ENCODE measurements around the gene STAM2.

Gene STAM2

GRCh38 chr2:152175368-152176112 is at the start of gene STAM2:
Gene STAM2 (minus strand): TSS chr2:152175763. CDS start chr2:152175642, 121 bp downstream.
- H4K20me1 ChIP-seq, result peaks cover 0 to 24% (median 14%) of the 10 kb centered on the region in 11 experiments; a peak in 13 of 22 replicates

DNA sequence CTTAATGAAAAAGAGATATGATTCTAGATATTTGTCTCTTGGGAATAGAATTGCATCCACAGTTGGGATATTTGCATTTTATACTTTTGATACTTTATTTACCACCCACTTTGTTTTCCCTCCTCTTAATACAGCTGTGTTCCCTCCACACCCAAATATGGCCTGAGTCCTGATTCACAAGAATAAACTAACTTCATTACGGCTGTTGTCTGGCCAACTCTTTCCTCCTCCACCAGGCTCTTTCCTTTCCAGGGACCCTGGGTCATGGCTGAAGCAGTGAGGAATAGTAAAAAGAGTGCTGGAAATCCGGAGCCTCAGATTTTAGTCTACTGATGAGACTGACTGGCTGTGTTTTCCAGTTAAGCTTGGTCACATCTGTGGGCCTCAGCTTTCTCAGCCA is 48.4 kb upstream of the STAM2 start:
- Histone ChIP-seq H3K4me1 (peaks cover 0 to 25% (median 20%) of the 10 kb centered on the region in 10 experiments; a peak in 17 of 20 replicates), H3K4me2 (peak overlapping the region in 5 of 11 experiments; percentile 0 to 36 (median 17); a peak in 8 of 22 replicates), H3K4me3 (no peak overlapping the region), H3K27me3 (no peaks in the 10 kb centered on the region), H3K27ac (no peak overlapping the region), H3K36me3 (no peaks in the 10 kb centered on the region), H3K9me3 (replicated peaks in 1 of 11) (peaks cover 0 to 5% (median 0%) of the 10 kb centered on the region in 11 experiments; a peak in 1 of 22 replicates), H4K20me1 (no peaks in the 10 kb centered on the region; a peak in 1 of 22 replicates), H3K9ac (no peak overlapping the region)
- TF ChIP-seq Cebpa-rat (IDR thresholded peaks at IDR 0.05), result no peak

More at GRCh38 chr2:152175368-152176112, at the start of gene STAM2:
- peaks cover under 1 to 16% (median 12%) of the 10 kb centered on the region in 11 experiments; a peak in 11 of 22 replicates for H3K9me3 ChIP-seq (replicated peaks in 1 of 11)
- no peak for TF ChIP-seq Cebpa-rat (IDR thresholded peaks at IDR 0.05)
- peaks cover 12 to 34% (median 21%) of the 10 kb centered on the region in 10 experiments for H3K4me1 ChIP-seq
- peak within 1 kb of the TSS; percentile 81 to 98 (median 88) for H3K4me2 ChIP-seq
- peak within 1 kb of the TSS; percentile 92 to 99 (median 98) for H3K27ac ChIP-seq
- H3K4me3 ChIP-seq, result peak within 1 kb of the TSS; percentile 75 to 97 (median 85)
- H3K36me3 ChIP-seq, result peaks cover 0 to 9% (median 0%) of the 10 kb centered on the region in 11 experiments; a peak in 2 of 22 replicates
- H3K9ac ChIP-seq, result peak within 1 kb of the TSS; percentile 89 to 99 (median 97)
- no peaks in the 10 kb centered on the region for H3K27me3 ChIP-seq

DNA sequence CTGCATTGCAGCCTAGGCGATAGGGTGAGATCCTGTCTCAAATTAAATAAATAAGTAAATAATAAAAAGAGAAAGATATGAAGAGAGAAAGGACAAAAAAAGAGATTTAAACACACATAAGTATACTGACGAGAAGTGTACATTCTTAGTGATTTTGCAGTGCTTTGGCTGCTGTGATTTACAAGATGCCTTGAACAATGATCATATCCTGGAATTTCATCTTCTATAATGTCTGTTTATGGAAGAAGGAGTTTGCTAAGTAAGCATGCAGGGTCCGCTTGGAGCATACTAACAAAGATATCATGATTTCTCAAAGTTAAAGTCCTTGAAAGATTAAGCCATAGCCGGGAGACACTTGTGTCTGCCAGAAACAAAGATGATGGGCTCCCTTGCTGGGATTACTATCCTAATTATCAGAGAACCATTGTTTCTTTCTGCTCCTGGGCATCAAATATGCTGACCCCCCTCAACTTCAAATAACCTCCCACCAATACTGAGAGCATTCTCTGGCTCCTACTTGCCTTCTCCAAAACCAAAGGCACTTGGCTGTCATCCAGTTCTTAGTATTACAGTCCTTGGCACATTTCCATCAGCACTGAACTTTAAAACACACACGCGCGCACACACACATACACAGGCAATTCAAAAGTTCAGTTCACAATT is 47.5 kb upstream of the STAM2 start:
- Histone ChIP-seq H4K20me1 (no peaks in the 10 kb centered on the region; a peak in 1 of 22 replicates), H3K9ac (no peak overlapping the region), H3K27ac (no peak overlapping the region), H3K4me1 (peaks cover 0 to 20% (median 16%) of the 10 kb centered on the region in 10 experiments; a peak in 17 of 20 replicates), H3K27me3 (no peaks in the 10 kb centered on the region), H3K4me2 (peak overlapping the region in 6 of 11 experiments; percentile 5 to 36 (median 18); a peak in 6 of 22 replicates), H3K9me3 (replicated peaks in 1 of 11) (peaks cover 0 to 5% (median 0%) of the 10 kb centered on the region in 11 experiments; a peak in 1 of 22 replicates), H3K4me3 (no peak overlapping the region), H3K36me3 (no peaks in the 10 kb centered on the region)
- TF ChIP-seq Cebpa-rat (IDR thresholded peaks at IDR 0.05), result no peak

DNA sequence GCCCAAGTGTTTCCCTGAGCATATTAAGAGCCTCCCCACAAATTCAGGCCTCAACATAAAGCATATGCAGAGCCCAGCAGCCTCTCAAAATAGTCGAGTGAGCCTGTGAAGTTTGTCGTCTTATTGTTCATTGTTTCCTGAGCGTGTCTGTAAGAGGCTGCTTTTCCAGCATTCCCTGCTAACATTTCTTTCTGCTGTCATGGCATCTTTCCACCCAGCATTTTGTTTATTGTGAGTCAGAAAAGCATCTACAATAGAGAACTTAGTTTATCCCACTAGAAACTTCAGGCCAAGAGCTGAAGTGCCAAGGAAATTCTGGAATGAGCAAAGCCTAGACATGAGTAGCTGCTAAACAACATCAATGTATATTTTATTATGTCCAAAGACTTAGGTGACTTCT is 46.3 kb upstream of the STAM2 start:
- TF ChIP-seq Cebpa-rat (IDR thresholded peaks at IDR 0.05), result no peak
- H3K4me1 ChIP-seq, result peaks cover 0 to 16% (median 12%) of the 10 kb centered on the region in 10 experiments; a peak in 17 of 20 replicates
- H3K4me2 ChIP-seq, result no peak overlapping the region
- no peaks in the 10 kb centered on the region for H3K27me3 ChIP-seq
- H3K27ac ChIP-seq, result no peak overlapping the region
- H3K9me3 ChIP-seq (replicated peaks in 1 of 11), result peaks cover 0 to 5% (median 0%) of the 10 kb centered on the region in 11 experiments; a peak in 1 of 22 replicates
- H3K36me3 ChIP-seq, result no peaks in the 10 kb centered on the region
- no peak overlapping the region for H3K9ac ChIP-seq
- H3K4me3 ChIP-seq, result no peak overlapping the region
- H4K20me1 ChIP-seq, result no peaks in the 10 kb centered on the region; a peak in 1 of 22 replicates

GRCh38 chr2:152219077-152219828 is 43.7 kb upstream of the STAM2 start:
- Histone ChIP-seq H3K4me3 (no peak overlapping the region), H3K27me3 (no peaks in the 10 kb centered on the region), H4K20me1 (no peaks in the 10 kb centered on the region; a peak in 1 of 22 replicates), H3K4me1 (peaks cover 0 to 15% (median 12%) of the 10 kb centered on the region in 10 experiments; a peak in 17 of 20 replicates), H3K9me3 (replicated peaks in 1 of 11) (no peaks in the 10 kb centered on the region; a peak in 1 of 22 replicates), H3K36me3 (no peaks in the 10 kb centered on the region), H3K27ac (no peak overlapping the region), H3K9ac (no peak overlapping the region), H3K4me2 (no peak overlapping the region)
- TF ChIP-seq Cebpa-rat (IDR thresholded peaks at IDR 0.05), result no peak

- H3K4me3 ChIP-seq, result no peak overlapping the region
- no peak for TF ChIP-seq Cebpa-rat (IDR thresholded peaks at IDR 0.05)
- peak overlapping the region in 1 of 11 experiments; percentile 63; a peak in 3 of 22 replicates for H3K4me2 ChIP-seq
- H4K20me1 ChIP-seq, result no peaks in the 10 kb centered on the region
- peaks cover 13 to 32% (median 22%) of the 10 kb centered on the region in 10 experiments; a peak in 19 of 20 replicates for H3K4me1 ChIP-seq
- no peak overlapping the region for H3K27ac ChIP-seq
- no peaks in the 10 kb centered on the region for H3K36me3 ChIP-seq
- no peaks in the 10 kb centered on the region for H3K27me3 ChIP-seq
- H3K9ac ChIP-seq, result no peak overlapping the region
- peaks cover 5 to 35% (median 14%) of the 10 kb centered on the region in 11 experiments; a peak in 16 of 22 replicates for H3K9me3 ChIP-seq (replicated peaks in 1 of 11)
Observed at GRCh38 chr2:152201466-152201830, 25.9 kb upstream of the STAM2 start.

DNA sequence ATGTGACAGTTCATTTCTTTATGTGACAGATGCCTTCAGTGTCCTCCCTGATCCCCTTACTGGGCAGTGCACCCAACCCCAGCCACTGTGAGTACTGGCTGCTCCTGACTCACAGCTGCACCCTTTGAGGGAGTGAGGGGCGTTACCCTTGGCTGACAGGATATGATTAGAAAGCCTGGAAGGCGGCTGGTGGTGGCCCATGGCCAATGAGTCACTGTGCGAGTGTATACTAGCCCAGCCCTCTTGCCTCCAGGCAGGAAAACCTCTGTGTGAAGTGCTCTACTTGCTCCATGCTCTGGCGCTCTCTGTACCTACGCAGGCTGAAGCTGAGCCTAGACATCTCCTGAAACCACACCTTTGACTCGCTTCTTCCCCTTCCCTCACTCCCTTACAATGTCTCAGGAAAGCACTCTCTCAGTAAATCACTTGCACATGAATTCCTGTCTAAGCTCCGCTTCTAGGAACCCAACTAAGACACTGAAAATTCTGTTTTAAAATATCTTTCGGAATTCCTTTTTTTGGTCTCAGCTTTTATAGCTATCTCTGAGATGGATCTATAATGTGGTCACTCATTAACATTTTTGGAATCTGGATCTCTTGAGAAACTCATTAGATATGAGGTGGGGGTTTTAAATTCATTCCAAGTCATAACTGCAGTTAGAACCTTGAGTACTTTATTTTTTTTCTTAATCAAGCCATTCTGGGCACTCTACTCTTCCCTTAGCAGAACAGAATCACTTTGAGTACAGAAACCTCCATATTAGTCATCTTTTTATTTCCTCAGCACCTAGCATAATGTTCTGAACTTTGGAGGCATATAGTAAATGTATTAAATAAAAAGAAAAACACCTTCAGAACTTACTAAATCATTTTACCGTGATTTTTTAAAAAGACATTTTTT is 25.3 kb upstream of the STAM2 start:
- H3K9ac ChIP-seq, result 0 out of 22 replicates have a peak overlapping the region, but pooled peaks of 1 of the 11 experiments have one; percentile 38
- peaks cover 6 to 35% (median 14%) of the 10 kb centered on the region in 11 experiments; a peak in 16 of 22 replicates for H3K9me3 ChIP-seq (replicated peaks in 1 of 11)
- H3K27me3 ChIP-seq, result no peaks in the 10 kb centered on the region
- H3K27ac ChIP-seq, result peak overlapping the region in 3 of 11 experiments; percentile 23 to 49 (median 48); a peak in 6 of 22 replicates
- H3K4me3 ChIP-seq, result no peak overlapping the region
- H4K20me1 ChIP-seq, result no peaks in the 10 kb centered on the region
- peaks cover 13 to 32% (median 22%) of the 10 kb centered on the region in 10 experiments; a peak in 19 of 20 replicates for H3K4me1 ChIP-seq
- no peak for TF ChIP-seq Cebpa-rat (IDR thresholded peaks at IDR 0.05)
- H3K4me2 ChIP-seq, result peak overlapping the region; percentile 22 to 88 (median 54)
- H3K36me3 ChIP-seq, result no peaks in the 10 kb centered on the region

All from BLaER1 treated with 17β-estradiol and CSF1 and Interleukin-3, amounts not matched to agents 10 nM and 100 nM (cell line).